Right lobe of liver (tissue), 4 donors: ENCODE measurements around the gene TLDC2.

Experiments
- POLR2A ChIP-seq: fragments of 450-650 bp; IDR thresholded peaks from one replicate; pipeline ENCODE4 v1.6.1; 2017; ENCODE audit warnings: antibody characterized with exemption, mild to moderate bottlenecking
- TF ChIP-seq, protein P1 (sequence below), 4 donors: fragments of 200-600 bp in 3 of 4; fragments of 450-650 bp in 1 of 4; IDR thresholded peaks; one replicate each; pipeline versions ENCODE4 v1.5.1 to v1.8.0; 2016 to 2022; ENCODE audit warnings: antibody characterized with exemption in 4 of 4, mild to moderate bottlenecking in 2 of 4
- donor health status: DM: no; HTN: no; CAD: no.
- donor health status: DM: no; HTN: no; CAD: no.
- donor health status: DM: no; HTN: yes; CAD: no.

DNA sequence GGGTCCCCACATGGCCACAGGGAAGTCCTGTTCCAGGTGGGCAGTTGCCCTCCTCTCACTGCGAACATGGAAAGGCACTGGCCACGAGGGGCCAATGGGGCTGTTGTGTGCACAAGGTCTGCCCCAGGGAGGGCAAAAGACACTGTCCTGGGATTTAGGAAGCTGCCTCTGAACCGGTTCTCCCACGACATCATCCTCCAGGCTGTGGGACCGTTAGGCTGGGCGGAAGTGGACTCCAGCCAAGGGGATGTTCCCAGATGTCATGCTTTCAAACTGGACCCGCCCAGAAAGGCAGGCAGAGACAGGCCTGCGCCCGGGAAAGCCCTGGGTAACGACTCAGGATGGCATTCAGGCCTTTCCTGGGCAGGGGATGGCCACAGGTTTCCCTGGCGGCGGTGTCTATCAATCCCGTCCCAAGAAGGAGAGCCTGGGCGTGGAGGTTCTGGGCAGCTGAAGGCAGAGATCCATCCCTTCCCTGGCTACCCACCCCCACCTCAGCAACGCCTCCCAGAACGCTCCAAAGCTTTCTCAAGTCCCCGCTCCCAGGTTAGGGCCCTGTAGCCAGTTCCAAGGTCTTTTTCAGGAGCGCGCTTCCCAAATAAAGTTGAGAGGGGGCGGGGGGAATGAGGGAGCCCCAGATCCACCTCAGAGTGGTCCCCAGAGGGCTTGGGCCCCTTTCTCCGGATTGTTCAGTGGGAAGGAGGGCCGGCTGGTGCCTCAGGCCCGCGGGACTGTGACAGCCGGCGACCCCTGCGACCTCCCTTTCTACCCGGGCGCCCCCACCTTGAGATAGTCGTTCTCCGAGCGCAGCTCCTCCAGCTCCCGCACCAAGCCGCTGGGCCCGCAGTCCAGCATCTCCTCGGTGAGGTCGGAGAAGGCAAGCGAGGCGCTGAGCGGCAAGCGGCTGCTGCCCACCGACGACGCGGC is 13.8 kb upstream of the TLDC2 start:
- TF ChIP-seq POLR2A: peak; percentile 45
- TF ChIP-seq, protein P1, sequence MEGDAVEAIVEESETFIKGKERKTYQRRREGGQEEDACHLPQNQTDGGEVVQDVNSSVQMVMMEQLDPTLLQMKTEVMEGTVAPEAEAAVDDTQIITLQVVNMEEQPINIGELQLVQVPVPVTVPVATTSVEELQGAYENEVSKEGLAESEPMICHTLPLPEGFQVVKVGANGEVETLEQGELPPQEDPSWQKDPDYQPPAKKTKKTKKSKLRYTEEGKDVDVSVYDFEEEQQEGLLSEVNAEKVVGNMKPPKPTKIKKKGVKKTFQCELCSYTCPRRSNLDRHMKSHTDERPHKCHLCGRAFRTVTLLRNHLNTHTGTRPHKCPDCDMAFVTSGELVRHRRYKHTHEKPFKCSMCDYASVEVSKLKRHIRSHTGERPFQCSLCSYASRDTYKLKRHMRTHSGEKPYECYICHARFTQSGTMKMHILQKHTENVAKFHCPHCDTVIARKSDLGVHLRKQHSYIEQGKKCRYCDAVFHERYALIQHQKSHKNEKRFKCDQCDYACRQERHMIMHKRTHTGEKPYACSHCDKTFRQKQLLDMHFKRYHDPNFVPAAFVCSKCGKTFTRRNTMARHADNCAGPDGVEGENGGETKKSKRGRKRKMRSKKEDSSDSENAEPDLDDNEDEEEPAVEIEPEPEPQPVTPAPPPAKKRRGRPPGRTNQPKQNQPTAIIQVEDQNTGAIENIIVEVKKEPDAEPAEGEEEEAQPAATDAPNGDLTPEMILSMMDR (IDR thresholded peaks at IDR 0.05): no peak
